ENCODE data around the gene PRKN. TPM values are rescaled to one million over a fixed set of nuclear protein-coding genes. Genes with fewer than 3 reads are reported as not detected.

The PRKN gene
- total RNA-seq, 1 experiment from 2014 or later: 2.0 TPM

DNA sequence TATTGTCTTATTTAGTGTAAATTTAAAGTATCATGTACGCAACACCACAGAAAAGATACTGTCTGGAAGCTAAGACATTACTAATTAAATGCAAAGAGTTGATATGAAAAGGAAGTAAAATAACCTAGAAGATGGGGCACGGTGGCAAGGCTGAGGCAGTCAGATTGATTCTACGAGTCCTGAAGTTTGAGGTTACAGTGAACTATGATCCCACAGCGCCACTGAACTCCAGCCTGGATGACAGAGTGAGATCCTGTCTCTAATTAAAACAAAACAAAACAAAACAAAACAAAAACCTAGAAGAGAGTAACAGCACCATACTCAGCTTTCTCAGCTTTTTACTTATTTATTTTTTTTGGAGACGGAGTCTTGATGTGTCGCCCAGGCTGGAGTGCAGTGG is 199.0 kb downstream of the PRKN start:
- H3K79me2 ChIP-seq (ENCODE audit: insufficient read depth, low read length): no peaks in the 10 kb centered on the region
- no peak overlapping the region for H3K9ac ChIP-seq (ENCODE audit: extremely low read depth, insufficient read length, low read length)
- H2AFZ ChIP-seq (ENCODE audit: low read length): no peak overlapping the region
- no peak overlapping the region for H3K27ac ChIP-seq (ENCODE audit: insufficient read length, low read depth, low read length)
- no peak overlapping the region for H3K4me3 Mint-ChIP-seq
- H3K36me3 Mint-ChIP-seq (ENCODE audit: insufficient read depth in 1 of 3, low read depth in 3 of 3): no peaks in the 10 kb centered on the region
- H4K91ac ChIP-seq (ENCODE audit: insufficient read length, low read depth, low read length): no peak overlapping the region
- H3K4me1 Mint-ChIP-seq: peaks cover 10 to 22% of the 10 kb centered on the region in 2 experiments
- no peak overlapping the region for H4K8ac ChIP-seq (replicated peaks; ENCODE audit: insufficient read length, low read depth, low read length)
- TF ChIP-seq, protein P1, sequence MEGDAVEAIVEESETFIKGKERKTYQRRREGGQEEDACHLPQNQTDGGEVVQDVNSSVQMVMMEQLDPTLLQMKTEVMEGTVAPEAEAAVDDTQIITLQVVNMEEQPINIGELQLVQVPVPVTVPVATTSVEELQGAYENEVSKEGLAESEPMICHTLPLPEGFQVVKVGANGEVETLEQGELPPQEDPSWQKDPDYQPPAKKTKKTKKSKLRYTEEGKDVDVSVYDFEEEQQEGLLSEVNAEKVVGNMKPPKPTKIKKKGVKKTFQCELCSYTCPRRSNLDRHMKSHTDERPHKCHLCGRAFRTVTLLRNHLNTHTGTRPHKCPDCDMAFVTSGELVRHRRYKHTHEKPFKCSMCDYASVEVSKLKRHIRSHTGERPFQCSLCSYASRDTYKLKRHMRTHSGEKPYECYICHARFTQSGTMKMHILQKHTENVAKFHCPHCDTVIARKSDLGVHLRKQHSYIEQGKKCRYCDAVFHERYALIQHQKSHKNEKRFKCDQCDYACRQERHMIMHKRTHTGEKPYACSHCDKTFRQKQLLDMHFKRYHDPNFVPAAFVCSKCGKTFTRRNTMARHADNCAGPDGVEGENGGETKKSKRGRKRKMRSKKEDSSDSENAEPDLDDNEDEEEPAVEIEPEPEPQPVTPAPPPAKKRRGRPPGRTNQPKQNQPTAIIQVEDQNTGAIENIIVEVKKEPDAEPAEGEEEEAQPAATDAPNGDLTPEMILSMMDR (conservative IDR thresholded peaks at IDR 0.05): no peak
- H3T11ph ChIP-seq (ENCODE audit: low read length): no peak overlapping the region
- H4K5ac ChIP-seq (ENCODE audit: insufficient read length, low read depth, low read length): no peak overlapping the region
- H3K27ac Mint-ChIP-seq: no peak overlapping the region
- H2BK120ac ChIP-seq (ENCODE audit: low read depth, low read length, poor library complexity, severe bottlenecking): no peak overlapping the region
- no peaks in the 10 kb centered on the region for H3K23me2 ChIP-seq (ENCODE audit: insufficient read length, low read depth, low read length, poor library complexity, severe bottlenecking)
- no peak overlapping the region for H3K4me2 ChIP-seq (ENCODE audit: insufficient read depth, insufficient read length, low read length)
- no peak overlapping the region for H3K56ac ChIP-seq (ENCODE audit: insufficient read length, low read depth, low read length)
- no peaks in the 10 kb centered on the region for H3K79me1 ChIP-seq (ENCODE audit: insufficient read depth, low read depth, low read length, poor library complexity, severe bottlenecking)
- no peak overlapping the region for H3K4ac ChIP-seq (ENCODE audit: low read depth, low read length)
- H3K4me1 ChIP-seq (ENCODE audit: insufficient read depth, low read length): no peaks in the 10 kb centered on the region
- no peak overlapping the region for H3K14ac ChIP-seq (ENCODE audit: insufficient read depth, low read length)
- no peak overlapping the region for H3K23ac ChIP-seq (ENCODE audit: insufficient read length, low read depth, low read length)
- no peak for DNase-seq
- no peak overlapping the region for H2BK15ac ChIP-seq (ENCODE audit: low read depth, low read length)
- no peak overlapping the region for H2AK5ac ChIP-seq (ENCODE audit: insufficient read length, low read length)
- H2BK5ac ChIP-seq (ENCODE audit: insufficient read length, low read length): no peak overlapping the region
- no peak overlapping the region for H2BK12ac ChIP-seq (ENCODE audit: insufficient read length, low read depth, low read length)
- no peaks in the 10 kb centered on the region for H4K20me1 ChIP-seq (ENCODE audit: control insufficient read depth, insufficient read depth, insufficient read length)
- H2BK20ac ChIP-seq (ENCODE audit: low read depth, low read length, poor library complexity, severe bottlenecking): no peak overlapping the region
- no peaks in the 10 kb centered on the region for H3K9me3 ChIP-seq (ENCODE audit: control insufficient read depth, low read depth, low read length)
- no peaks in the 10 kb centered on the region for H3K27me3 Mint-ChIP-seq (ENCODE audit: low read depth)
- no peak overlapping the region for H3K18ac ChIP-seq (ENCODE audit: insufficient read length, low read depth, low read length)
- no CpG with 5 or more reads among the region's 6 CpGs for WGBS (ENCODE audit: extremely low coverage, insufficient read length, low lambda C conversion rate)
- no peaks in the 10 kb centered on the region for H3K27me3 ChIP-seq (ENCODE audit: insufficient read depth, low read length)
- no peaks in the 10 kb centered on the region for H3K9me3 Mint-ChIP-seq
